Hepatocyte (in vitro differentiated cells): ENCODE data around the gene TUT1.

ENCODE experiments used
- EZH2phosphoT487 ChIP-seq: fragments of 200-600 bp; sonication (generic); IDR thresholded peaks from one replicate; pipeline ENCODE4 v1.6.1; 2018; ENCODE audit warnings: antibody characterized with exemption, mild to moderate bottlenecking, low read depth, moderate library complexity; ENCODE audit not compliant: unreplicated experiment, severe bottlenecking
- TF ChIP-seq, protein P1 (sequence below): fragments of 200-600 bp; sonication (generic); IDR thresholded peaks from 2 replicates; pipeline ENCODE4 v1.5.1; 2016; ENCODE audit warnings: antibody characterized with exemption, mild to moderate bottlenecking; ENCODE audit not compliant: poor library complexity

DNA sequence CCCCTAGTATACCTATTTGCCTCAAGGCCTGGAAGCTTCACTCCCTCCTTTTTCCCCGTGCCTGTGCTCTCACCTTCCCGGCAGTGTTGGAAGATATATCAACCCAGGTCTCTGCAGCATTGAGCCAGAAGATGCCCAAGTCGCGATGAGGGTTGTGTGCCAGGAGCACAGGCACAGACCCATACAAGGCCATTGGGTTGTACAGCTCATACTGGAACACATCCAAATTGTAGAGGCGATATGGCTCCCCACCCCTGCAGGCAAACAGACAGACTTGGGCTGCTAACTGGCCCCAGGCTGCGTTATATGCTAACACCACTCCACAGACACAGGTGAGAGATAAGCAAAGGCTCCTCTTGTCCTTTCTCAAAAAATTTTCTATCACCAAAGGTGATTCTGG, 41.2 kb upstream of the TUT1 start:
- no peak for TF ChIP-seq EZH2phosphoT487
- TF ChIP-seq, protein P1, sequence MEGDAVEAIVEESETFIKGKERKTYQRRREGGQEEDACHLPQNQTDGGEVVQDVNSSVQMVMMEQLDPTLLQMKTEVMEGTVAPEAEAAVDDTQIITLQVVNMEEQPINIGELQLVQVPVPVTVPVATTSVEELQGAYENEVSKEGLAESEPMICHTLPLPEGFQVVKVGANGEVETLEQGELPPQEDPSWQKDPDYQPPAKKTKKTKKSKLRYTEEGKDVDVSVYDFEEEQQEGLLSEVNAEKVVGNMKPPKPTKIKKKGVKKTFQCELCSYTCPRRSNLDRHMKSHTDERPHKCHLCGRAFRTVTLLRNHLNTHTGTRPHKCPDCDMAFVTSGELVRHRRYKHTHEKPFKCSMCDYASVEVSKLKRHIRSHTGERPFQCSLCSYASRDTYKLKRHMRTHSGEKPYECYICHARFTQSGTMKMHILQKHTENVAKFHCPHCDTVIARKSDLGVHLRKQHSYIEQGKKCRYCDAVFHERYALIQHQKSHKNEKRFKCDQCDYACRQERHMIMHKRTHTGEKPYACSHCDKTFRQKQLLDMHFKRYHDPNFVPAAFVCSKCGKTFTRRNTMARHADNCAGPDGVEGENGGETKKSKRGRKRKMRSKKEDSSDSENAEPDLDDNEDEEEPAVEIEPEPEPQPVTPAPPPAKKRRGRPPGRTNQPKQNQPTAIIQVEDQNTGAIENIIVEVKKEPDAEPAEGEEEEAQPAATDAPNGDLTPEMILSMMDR: no peak
